Measurements from ENCODE around the gene IFFO2.

The IFFO2 gene

DNA sequence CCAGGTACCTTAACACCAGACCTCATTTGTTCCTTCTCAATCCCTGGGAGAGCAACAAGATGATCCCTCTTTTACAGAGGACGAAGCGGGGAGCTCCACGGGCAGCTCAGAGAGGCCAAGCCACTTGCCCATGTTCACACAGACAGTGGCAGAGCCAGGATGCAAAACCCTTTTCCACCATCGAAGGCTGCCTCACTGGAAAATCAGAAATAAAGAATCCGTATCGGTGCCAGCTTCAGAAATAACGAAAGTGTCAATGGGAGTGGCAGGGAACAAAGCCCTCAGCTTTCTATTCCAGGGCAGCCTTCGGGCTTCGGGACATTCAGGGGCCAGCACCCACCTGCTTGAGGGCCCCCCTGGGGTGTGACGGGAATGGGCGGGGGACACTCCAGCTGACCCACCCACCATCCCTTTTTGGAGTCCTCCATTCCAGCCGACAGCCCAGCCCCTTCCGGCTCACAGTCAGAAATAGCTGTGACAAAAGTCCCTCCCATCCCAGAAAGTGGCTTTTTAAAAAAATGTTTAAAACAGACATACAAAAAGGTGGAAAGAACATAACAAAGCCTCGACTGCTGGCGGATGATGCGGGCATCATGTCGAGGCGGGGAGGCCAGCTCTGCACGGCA lies 6.0 kb downstream of the IFFO2 start:
- DNase-seq (ENCODE audit: low spot score), result no peak

DNA sequence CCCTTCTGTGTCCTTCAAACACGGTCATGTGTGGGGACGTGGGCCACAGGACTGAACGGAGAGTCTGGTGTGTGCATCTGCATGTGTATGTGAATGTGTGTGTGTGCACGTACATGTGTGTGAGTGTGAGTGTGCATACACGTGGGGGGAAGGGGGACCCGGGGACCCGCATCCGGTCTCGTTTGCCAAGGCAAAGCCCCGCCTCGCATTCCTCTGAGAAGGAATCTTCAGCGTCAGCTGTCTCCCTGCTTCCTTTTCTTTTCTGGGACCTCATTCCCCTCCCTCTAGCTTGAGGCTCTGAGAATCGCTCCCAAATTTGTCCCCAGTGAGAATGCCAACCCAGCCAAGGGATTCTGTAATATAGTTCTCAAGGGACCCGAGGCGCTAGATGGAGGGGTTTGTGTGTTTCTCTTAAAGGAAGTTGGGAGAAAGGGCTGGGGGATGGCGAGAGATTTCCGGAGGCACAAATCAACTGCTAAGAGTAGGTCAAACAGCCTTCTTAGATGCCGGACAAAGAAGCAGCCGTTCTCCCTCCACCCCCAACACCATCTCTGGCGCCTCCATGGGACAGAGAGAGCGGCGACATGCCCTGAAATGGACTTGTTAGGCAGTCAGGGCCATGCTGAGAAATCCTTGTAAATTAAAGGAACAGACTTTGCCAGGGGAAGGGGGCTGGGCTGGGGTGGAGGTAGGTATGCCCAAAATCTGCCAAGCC lies 6.6 kb downstream of the IFFO2 start:
- DNase-seq (ENCODE audit: low spot score), result no peak

DNA sequence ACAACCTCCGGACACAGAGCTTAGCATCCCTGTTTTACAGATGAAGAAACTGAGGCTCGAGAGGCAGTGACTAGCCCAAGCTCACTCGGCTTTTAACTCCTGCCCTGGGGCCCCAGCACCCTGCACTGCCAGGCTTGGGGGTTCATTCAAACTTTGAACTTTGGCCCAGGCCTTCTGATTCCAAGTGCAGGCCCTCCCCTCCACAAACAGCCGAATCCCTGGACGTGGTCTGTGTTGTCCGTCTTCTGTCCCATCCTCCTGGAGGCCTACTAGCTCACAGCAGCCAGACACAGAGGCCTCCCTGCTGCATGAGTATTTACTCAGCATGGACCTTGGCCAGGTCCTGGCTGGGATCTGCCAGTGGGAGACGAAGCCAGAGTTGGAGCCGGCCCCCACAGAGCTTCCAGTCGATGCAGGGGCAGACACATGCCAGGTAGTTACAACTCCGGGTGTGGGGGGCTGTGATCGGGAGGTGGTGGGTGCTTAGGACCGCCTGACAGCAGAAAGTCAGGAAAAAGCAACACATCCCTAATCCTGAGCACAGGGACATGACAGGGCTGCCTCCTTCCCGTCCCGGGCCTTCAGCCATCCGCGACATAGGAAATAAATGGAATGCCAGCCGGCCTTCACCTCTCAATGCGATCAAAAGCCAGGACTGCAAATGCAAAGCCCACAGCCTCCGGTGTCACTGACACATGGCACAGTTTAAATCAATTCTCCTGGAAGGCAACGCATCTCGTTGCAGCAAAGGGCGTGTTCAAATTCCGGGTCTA lies 7.4 kb downstream of the IFFO2 start:
- DNase-seq (ENCODE audit: low spot score), result no peak

DNA sequence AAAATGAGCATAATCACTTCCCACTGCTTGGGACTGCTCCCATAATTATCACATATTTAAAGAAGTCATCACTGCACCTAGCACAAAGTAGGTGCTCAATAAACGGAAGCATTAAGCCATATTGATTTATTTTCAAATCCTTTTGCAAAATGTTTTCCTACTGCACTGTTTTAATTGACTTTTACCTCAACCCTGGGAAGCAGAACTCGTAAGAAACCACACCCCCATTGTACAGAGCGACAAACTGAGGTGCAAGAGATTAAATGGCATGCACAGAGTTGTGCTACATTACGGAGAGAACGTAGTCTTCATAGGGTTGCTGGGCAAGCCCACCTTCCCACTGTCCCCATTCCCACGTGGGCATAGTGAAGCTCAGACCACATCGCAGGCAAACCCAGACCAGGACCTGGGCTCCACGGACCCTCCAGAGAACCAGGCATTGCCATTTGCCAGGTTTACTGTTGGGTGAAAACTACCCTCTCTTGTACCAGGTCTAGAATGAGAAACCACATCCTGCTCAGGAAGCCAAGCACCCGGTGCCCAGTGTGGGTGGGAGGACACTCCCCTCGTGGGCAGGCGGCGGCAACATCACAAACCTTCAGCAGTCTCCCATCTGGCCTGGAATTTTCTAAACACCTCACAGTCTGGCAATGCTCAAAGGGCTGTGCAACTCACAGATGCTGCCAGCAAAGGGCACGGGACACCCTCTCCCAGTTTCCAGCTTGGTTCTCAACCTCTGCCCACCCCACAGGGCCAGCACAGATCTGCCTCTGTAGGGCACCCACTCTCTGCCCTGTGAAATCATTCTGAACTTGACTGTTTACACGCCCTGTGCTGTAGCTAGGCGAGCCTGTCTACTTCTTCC lies 8.2 kb downstream of the IFFO2 start:
- no peak for DNase-seq (ENCODE audit: low spot score)

DNA sequence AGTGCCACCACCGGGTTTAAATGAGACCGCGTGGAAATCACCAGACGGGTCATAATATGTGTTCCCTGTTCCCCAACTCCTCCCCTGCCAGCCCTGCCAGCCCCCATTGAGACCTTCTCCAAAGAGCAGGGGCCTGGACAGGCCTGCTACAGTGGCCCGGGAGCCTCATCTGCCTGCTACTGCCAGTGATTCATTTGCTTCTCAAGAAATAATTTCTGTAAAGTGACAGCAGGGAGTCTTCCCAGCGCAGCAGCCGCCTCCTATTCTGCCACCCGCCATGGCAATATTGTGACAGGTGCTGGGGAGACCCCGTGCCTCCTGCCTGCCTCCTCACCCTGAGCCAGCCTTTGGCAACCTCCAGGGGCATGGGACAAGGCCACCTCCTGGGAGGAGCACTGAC lies 8.9 kb downstream of the IFFO2 start:
- DNase-seq (ENCODE audit: low spot score), result no peak

DNA sequence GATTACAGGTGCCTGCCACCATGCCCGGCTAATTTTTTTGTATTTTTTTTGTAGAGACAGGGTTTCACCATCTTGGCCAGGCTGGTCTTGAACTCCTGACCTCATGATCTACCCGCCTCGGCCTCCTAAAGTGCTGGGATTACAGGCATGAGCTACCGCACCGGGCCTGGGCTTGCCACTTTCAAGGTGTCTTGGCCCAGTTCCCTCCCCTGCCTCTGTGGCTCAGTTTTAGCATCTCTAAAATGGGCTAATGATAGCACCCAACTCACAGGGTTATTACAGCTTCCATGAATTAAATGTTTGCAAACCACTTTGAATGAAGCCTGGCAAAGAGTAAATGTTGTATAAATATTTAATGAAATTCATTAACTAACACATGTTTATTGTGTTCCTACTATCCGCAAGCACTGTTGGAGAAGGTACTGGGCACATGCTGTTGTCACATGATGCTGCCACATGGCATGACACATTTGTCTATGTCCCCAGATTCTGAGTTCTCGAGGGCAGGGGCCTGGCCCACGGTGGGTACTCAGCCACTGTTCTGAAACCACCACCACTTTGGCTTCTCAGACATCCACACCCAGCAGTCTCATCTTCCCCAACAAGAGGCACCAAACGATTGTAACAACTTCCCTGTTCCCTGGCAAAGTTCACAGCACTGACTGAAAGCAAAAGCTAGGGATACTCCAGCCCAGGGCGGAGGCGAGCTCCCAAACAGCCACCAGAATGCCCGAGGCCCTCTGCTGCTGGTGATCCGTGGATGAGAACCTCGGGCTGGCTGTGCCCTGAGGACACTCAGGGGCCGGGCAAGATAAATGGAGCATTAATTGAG lies 9.7 kb downstream of the IFFO2 start:
- no peak for DNase-seq (ENCODE audit: low spot score)

DNA sequence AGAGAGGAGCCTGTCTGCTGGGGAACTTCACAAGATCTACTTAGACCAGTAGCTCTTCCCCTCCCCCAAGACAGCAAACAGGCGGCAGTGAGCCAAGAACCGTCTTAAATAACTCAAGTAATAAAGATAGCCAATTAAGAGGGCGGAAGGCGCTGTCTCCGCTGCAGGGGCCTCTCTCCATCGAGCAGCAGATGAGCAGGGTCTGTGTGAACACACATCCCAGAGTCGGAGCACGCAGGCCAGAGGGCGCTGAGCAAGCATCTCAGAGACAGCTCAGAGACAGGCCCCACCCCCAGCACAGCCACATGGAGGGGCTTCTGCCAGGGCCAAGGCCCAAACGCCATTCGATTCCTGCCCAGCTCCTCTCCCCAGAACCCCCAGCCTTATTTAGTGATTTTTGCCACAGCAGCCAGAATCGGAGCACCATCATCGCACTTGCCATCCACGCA lies 11.1 kb downstream of the IFFO2 start:
- no peak for DNase-seq (ENCODE audit: low spot score)

DNA sequence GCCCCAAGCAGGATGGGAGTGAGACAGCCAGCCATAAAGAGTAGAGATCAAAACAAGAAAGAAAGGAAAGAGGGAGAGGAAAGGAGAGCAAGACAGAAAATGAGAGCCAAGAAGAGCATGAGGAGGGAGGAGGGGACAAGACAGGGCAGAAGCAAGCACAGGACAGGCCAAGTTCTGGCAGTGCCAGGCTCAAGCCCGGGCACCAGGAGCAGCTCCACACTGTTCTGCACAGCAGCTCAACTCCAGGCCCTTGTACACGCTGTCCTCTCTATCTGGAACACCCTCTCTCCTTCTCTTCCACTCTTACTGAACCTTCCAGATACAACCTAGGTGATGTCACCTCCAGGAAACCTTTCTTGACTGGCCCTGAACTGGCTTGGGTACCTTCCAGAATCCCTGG lies 11.7 kb downstream of the IFFO2 start:
- no peak for DNase-seq (ENCODE audit: low spot score)

DNA sequence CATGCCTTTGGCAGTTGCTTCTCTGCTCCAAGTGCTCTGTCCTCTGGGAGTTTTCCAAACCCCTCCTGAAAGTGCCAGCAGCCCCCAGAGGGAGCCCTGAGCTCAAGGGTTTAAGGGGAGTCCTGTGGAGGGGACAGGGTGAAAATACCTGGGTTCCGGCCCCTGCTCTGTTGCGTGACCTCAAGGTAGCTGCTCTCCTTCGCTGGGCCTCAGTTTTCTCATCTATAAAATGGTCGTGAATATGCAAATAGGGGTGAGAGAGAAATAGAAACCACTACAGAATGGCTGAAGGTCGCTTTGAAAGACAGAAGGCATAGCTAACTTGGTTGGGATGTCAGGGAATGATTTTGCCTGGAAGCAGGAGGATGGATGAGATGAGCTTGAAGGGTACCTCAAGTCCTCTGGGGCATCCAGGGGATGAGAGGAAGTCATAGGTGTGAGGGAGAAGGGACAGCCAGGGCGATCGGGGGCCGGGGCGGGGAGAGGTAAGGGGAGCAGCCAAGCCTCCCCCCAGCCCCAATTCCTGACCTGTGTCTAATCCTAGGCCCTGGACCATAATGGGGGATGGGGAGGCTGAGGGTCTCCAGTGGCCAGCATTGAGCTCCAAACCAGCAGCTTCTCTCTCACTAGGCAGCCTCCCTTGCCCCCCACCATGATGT lies 12.4 kb downstream of the IFFO2 start:
- DNase-seq (ENCODE audit: low spot score), result no peak

DNA sequence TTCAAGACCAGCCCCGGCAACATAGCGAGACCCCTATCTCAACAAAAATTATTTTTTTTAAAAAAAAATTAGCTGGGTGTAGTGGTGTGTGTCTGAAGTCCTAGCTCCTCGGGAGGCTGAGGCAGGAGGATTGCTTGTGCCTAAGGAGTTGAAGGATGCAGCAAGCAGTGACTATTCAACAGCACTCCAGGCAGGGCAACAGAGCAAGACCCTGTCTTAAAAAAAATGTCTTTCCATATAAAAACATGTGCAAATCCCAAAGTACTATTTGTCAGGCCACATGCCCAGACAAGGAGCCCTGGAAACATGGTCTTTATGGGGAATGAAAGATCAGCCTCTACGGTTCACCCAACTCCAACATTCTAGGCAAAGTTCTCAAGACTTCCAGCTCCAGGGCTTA lies 13.3 kb downstream of the IFFO2 start:
- DNase-seq (ENCODE audit: low spot score), result no peak

DNA sequence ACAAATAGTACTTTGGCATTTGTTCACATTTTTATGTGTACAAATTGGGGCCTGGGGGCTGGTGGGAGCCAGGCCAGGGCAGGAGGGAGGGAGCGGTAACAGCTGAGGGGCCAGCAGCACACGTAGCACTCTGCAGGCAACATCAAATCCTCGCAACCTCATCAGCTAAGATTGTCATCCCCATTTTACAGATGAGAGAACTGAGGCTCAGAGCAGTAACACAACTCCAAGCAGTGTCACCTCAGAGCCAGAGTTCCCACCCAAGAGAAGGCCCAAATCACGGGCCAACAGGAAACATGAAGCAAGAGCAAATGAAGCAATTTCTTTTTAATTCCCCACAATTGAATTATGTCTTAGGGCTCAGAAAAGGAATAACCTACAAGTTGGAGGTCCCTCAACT lies 14.1 kb downstream of the IFFO2 start:
- DNase-seq (ENCODE audit: low spot score), result no peak

DNA sequence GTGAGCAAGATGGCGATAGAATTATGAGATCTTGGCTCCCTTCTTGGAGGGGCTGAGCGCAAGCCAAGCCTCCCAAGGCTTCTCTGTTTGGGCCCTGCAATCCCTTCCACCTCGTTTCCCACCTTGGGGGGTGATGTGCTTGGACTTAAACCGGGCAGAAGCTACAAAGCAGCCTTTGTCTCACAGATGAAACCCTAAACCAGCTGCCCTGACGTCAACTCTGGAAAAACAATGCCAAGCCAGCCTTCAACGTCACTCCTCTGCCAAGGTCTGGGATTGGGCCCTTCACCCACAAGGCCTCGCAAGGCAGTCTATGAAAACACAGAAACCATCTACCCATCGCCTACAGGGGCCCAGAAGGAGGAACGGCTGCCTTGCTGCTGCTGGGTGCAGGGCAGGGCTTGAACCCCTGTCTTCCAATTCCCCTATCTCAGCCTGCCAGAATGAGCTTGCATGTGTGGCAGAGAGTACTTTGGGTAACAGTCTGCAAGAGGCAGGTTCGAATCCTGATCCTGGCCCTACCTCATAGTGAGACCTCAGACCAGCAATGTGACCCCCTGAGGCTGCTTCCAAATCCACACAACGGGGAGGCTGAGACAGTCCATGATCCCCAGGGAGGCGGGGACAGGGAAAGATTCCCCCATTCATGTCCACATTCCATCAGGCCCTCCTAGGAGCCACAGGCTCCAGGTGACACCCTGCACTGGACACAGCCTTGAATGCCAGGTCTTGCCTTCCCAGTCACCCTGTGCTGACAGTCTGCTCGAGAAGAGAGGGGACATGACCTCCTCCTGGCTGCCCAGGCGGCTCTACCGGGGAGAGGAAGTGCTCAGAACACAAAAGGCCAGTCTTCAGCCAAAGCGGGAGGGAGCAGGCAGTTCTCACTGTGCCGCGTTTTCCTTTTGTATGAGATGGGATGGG lies 15.0 kb downstream of the IFFO2 start:
- DNase-seq (ENCODE audit: low spot score), result no peak

DNA sequence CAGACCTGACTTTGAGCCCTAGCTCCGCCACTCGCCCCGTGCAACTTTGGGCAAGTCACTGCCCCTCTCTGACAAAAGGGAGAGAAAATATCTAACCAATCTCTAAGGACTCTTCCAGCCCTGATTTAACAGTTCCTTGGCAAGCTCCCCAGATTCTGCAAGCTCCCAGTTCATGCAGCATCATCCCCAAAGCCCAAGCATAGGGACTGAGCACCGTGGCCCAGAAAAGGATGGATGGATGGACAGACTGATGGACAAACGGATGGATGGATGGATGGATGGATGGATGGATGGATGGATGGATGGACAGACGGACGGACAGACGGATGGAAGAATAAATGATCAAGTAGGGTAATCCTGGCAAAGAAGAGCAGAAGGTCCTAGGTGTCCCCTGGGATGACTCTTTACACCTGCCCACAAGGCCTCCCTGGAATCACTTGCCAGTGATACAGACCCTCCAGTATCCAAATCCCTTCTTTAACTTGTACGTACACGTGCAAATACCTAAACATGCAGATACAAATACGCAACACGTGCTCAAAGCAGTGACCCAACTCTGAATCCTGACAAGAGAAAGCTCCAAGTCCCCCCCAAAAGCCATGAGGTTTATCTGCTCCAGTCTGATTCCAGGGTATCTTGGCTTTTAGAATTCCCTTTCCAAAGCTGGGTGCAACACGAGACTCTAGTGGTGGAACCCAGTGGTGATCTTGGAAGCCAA lies 16.0 kb downstream of the IFFO2 start:
- no peak for DNase-seq (ENCODE audit: low spot score)

DNA sequence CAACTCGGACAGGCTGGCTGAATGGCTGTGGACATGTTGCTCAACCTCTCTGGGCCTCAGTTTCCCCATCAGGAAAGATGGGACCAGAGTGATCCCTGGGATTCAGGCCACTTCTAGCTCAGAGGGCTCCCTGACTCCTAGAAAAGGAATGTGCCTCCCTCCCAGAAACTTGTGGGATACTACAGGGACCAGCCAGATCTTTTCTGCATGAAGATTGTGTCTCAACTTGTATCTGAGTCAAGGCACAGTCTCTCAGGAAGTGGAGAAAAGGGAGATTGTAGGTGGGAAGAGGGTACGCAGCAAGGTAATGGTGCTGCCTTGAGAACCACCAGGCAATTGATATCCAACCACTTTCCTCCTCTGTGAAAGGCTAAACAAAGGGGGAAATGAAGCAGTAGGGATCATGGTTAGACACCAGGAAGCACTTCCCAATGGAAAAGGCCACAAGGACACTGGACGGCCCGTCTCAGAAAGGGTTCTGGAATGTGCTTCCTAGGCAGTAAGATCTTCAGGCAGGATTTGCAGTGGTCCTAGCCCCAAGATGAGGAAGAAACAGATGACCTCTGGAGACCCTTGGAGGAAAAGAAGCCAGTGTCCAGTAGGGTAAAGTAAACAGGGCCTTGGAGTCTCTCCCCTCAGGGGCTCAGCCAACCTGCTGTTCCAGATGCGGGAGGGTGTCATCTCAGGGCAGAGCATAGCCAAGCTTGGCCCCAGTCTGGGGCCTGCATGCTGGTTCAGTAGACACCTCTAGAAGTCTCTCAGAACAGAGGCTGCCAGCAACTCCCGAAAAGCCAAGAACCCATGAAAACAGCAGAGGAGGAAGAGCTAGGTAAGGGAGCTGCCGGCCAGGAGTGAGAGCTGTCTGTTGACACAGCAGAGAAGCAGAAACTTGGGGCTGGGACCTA lies 16.8 kb downstream of the IFFO2 start:
- no peak for DNase-seq (ENCODE audit: low spot score)

DNA sequence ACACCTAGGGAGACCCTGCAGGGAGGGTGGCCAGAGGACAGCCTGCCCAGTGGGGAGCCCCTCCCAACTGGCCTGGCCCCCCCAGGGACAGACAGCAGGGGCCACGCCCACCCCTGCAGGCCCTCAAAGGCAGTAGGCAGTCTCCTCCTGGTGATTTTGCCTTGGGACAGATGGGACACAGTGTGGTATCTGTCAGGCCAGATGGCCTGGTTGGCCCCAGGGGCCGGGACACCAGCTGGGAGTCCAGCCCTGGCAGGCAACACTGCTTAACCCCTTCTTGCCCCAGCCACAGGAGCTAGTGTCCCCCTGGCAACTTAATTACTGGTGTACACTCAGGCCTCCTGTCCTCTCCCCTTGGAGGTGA lies 17.8 kb downstream of the IFFO2 start:
- no peak for DNase-seq (ENCODE audit: low spot score)

DNA sequence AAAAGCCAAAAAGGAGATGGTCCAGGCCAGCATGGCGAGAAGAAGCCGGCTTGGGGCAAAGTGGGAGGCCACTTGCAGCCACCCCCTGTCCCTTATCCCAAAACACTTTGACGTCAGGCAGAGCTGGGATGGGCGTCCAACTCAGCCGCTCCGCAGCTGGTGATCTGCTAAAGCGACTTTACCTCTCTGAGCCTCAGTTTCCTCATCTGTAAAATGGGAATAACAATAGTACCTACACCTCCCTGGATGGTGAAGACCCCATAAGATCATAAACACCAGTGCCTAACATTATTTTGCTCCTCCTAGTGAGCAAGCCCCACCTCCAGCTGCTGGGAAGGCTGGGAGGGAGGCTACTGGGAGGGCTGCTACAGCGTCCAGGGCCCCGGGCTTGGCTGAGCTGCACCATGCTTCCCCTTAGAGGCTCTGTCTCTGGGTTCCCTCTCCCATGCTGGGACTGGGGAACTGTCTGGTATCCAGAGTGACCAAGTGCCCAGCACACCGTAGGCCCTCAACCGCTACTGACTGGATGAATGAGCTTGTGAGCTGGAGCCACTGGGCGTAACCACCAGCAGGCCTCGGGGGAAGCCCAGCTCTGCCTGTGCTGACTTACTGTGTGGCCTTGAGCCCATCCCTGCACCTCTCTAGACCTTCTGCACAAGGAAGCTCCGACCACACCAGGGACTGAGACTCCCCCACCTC lies 18.3 kb downstream of the IFFO2 start:
- DNase-seq (ENCODE audit: low spot score), result no peak

DNA sequence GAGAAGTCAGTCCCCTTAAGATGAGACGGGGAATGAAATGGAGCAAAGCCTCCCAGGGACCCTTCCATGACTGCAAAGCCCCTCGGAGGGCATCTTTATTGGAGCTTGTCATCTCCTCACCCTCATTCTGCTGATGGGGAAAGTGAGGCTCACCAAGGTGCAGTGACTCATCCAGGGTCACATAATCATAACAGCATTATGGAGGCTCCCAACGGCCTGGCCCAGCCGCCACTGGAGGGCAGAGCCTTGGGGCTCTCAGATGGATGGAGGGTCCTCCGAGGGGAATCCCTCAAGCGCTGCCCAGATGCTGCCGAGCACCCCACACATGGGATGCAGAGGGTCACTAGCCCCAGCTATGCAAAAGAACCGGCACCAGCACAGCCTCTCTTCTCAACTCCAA lies 18.9 kb downstream of the IFFO2 start:
- DNase-seq (ENCODE audit: low spot score), result no peak
